IMR-90 (cell line): ENCODE results near the gene IL1A. TPM values are rescaled to one million over a fixed set of nuclear protein-coding genes. Genes with fewer than 3 reads are reported as not detected.

ENCODE experiments used
- ATAC-seq: fragments of 200-7000 bp; cut with Tn5 transposase; 2 replicates; pipeline ENCODE4 v1.9.1; 2020; ENCODE audit warnings: low read depth, mild to moderate bottlenecking, moderate library complexity
- BruUV-seq: library from RNA; stranded (reverse); fragments of 400-500 nt; replicated peaks from 2 replicates; lab custom pipeline; 2021; lab: Mats Ljungman, UMichigan
- CTCF ChIA-PET: fragments of 300-600 bp; formaldehyde crosslinking; extraction: SDS; loops from one replicate; lab custom pipeline; 2021; ENCODE audit warnings: antibody characterized with exemption; lab: Yijun Ruan, JAX
- POLR2A ChIA-PET: fragments of 300-600 bp; sonication (Branson Sonifier 250); formaldehyde crosslinking; loops from one replicate; lab custom pipeline; 2022; ENCODE audit warnings: antibody characterized with exemption; ENCODE audit not compliant: unreplicated experiment; lab: Charles Lee
- DNase-seq: peaks from one replicate; pipeline ENCODE4 v3.0.0; 2013
- H2AFZ ChIP-seq: replicated peaks from 2 replicates; pipeline ENCODE3; 2013; ENCODE audit warnings: low read length, mild to moderate bottlenecking; ENCODE audit not compliant: poor library complexity
- H2AK5ac ChIP-seq: 2 replicates; pipeline ENCODE4 v1.6.1; 2013; ENCODE audit warnings: low read depth, low read length, inconsistent platforms
- H2AK9ac ChIP-seq: replicated peaks from 2 replicates; pipeline ENCODE3; 2013; ENCODE audit warnings: mild to moderate bottlenecking, low read depth, low read length, moderate library complexity; ENCODE audit not compliant: poor library complexity
- H2BK120ac ChIP-seq: 2 replicates; pipeline ENCODE4 v1.6.1; 2013; ENCODE audit warnings: low read depth, low read length, inconsistent platforms
- H2BK15ac ChIP-seq: 3 replicates; pipeline ENCODE4 v1.6.1; 2013; ENCODE audit warnings: low read depth, low read length, inconsistent platforms
- H2BK20ac ChIP-seq: 2 replicates; pipeline ENCODE4 v1.6.1; 2013; ENCODE audit warnings: low read depth, mild to moderate bottlenecking, inconsistent platforms, low read length, moderate library complexity
- H2BK5ac ChIP-seq: 2 replicates; pipeline ENCODE4 v1.6.1; 2013; ENCODE audit warnings: mild to moderate bottlenecking, low read depth, low read length, inconsistent platforms; ENCODE audit not compliant: poor library complexity, severe bottlenecking
- H3K14ac ChIP-seq: replicated peaks from 2 replicates; pipeline ENCODE4 v1.6.1; 2013; ENCODE audit warnings: low read depth, low read length, inconsistent platforms
- H3K18ac ChIP-seq: 2 replicates; pipeline ENCODE4 v1.6.1; 2013; ENCODE audit warnings: low read depth, low read length, control low read depth
- H3K23ac ChIP-seq: 2 replicates; pipeline ENCODE4 v1.6.1; 2013; ENCODE audit warnings: low read depth, low read length, inconsistent platforms
- H3K27ac ChIP-seq: 2 replicates; pipeline ENCODE4 v1.5.1; 2013; ENCODE audit warnings: mild to moderate bottlenecking, control low read depth, low read length; ENCODE audit not compliant: insufficient read depth
- H3K27me3 ChIP-seq: 2 replicates; pipeline ENCODE4 v1.6.1; 2013; ENCODE audit warnings: low read length; ENCODE audit not compliant: control insufficient read depth, insufficient read depth
- H3K36me3 ChIP-seq: 2 replicates; pipeline ENCODE4 v1.6.1; 2013; ENCODE audit warnings: low read length, mixed read lengths; ENCODE audit not compliant: control insufficient read depth, insufficient read depth
- H3K4ac ChIP-seq: 2 replicates; pipeline ENCODE4 v1.6.1; 2013; ENCODE audit warnings: low read depth, low read length, inconsistent platforms
- H3K4me1 ChIP-seq: 2 replicates; pipeline ENCODE4 v1.6.1; 2013; ENCODE audit warnings: low read length, mixed read lengths; ENCODE audit not compliant: control insufficient read depth, insufficient read depth
- H3K4me2 ChIP-seq: 2 replicates; pipeline ENCODE4 v1.6.1; 2013; ENCODE audit warnings: low read depth, mild to moderate bottlenecking, control low read depth, low read length, moderate library complexity
- H3K4me3 ChIP-seq: 2 replicates; pipeline ENCODE4 v1.5.1; 2013; ENCODE audit warnings: low read depth, mild to moderate bottlenecking, control low read depth, low read length, moderate library complexity; ENCODE audit not compliant: insufficient read depth
- H3K56ac ChIP-seq: 2 replicates; pipeline ENCODE4 v1.6.1; 2013; ENCODE audit warnings: low read length, inconsistent platforms; ENCODE audit not compliant: insufficient read depth; ENCODE audit errors: extremely low read depth
- H3K79me1 ChIP-seq, 2 experiments: 2 replicates each; pipeline ENCODE4 v1.6.1; 2013; ENCODE audit warnings: low read length in 2 of 2, inconsistent platforms in 1 of 2, low read depth in 1 of 2
- H3K9ac ChIP-seq: 2 replicates; pipeline ENCODE4 v1.6.1; 2013; ENCODE audit warnings: low read depth, low read length, control low read depth
- H3K9me1 ChIP-seq: 2 replicates; pipeline ENCODE4 v1.6.1; 2013; ENCODE audit warnings: low read length, inconsistent platforms; ENCODE audit not compliant: insufficient read depth
- H3K9me3 ChIP-seq: 2 replicates; pipeline ENCODE4 v1.6.1; 2013; ENCODE audit warnings: low read length; ENCODE audit not compliant: control insufficient read depth, insufficient read depth
- H4K20me1 ChIP-seq: 2 replicates; pipeline ENCODE4 v1.6.1; 2013; ENCODE audit warnings: low read length, inconsistent platforms; ENCODE audit not compliant: insufficient read depth
- H4K5ac ChIP-seq: 2 replicates; pipeline ENCODE4 v1.6.1; 2013; ENCODE audit warnings: mild to moderate bottlenecking, low read depth, low read length, control low read depth
- H4K8ac ChIP-seq, 2 experiments: 2 replicates each; pipeline ENCODE4 v1.6.1; 2013; ENCODE audit warnings: low read depth in 2 of 2, low read length in 2 of 2, control low read depth in 1 of 2, inconsistent platforms in 1 of 2
- H4K91ac ChIP-seq: 2 replicates; pipeline ENCODE4 v1.6.1; 2013; ENCODE audit warnings: low read depth, low read length, inconsistent platforms; ENCODE audit not compliant: insufficient read depth
- BHLHE40 ChIP-seq: fragments of 150-350 bp; IDR thresholded peaks from 2 replicates; pipeline ENCODE4 v1.6.1; 2016; ENCODE audit warnings: mild to moderate bottlenecking, low read depth, low read length
- CEBPB ChIP-seq: IDR thresholded peaks from 2 replicates; pipeline ENCODE4 v1.6.1; 2012; ENCODE audit warnings: low read depth, low read length, improper control_type of control experiment
- MAFK ChIP-seq: IDR thresholded peaks from 2 replicates; pipeline ENCODE4 v1.6.1; 2012; ENCODE audit warnings: low read depth, low read length, improper control_type of control experiment
- MAZ ChIP-seq: IDR thresholded peaks from 2 replicates; pipeline ENCODE4 v1.6.1; 2012; ENCODE audit warnings: low read depth, mild to moderate bottlenecking, low read length, improper control_type of control experiment, moderate library complexity, borderline replicate concordance
- NFE2L2 ChIP-seq: fragments of 150-350 bp; IDR thresholded peaks from 2 replicates; pipeline ENCODE4 v1.6.1; 2016; ENCODE audit warnings: low read depth, mild to moderate bottlenecking, low read length
- RFX5 ChIP-seq: IDR thresholded peaks from 2 replicates; pipeline ENCODE4 v1.8.0; 2012; ENCODE audit warnings: low read depth, mild to moderate bottlenecking, low read length, moderate library complexity
- SMC3 ChIP-seq: fragments of 150-350 bp; IDR thresholded peaks from 2 replicates; pipeline ENCODE4 v1.6.1; 2016; ENCODE audit warnings: low read depth, mild to moderate bottlenecking, antibody characterized with exemption, low read length, moderate library complexity
- dilution Hi-C: fragments of 300-500 bp; cut with HindIII; formaldehyde crosslinking; loops from one replicate; pipeline ENCODE4 v1.14.3; 2018; ENCODE audit warnings: low sequenced_read_pairs; ENCODE audit not compliant: unreplicated experiment
- in situ Hi-C: fragments of 300-500 bp; cut with MboI; formaldehyde crosslinking; loops from 3 replicates; pipeline ENCODE4 v1.14.3; 2019; ENCODE audit warnings: low sequenced_read_pairs, inconsistent platforms, mixed read lengths
- intact Hi-C: fragments of 100-400 bp; cut with micrococcal nuclease; formaldehyde crosslinking; loops from 2 replicates; pipeline ENCODE4 v1.10.0; 2022
- polyA plus RNA-seq, 3 experiments: library from polyadenylated mRNA; depleted of rRNA; stranded (reverse); fragments of >200 nt; gene quantifications; 2 replicates each; pipeline ENCODE4 v1.2.3, GENCODE V29; 2012; ENCODE audit warnings: low replicate concordance in 1 of 3
- total RNA-seq: library from RNA; depleted of rRNA; stranded (reverse); fragments of >200 nt; gene quantifications from 2 replicates; pipeline ENCODE4 v1.2.3, GENCODE V29; 2012
- TF ChIP-seq, protein P1 (sequence below): fragments of 150-350 bp; IDR thresholded peaks from 2 replicates; pipeline ENCODE4 v1.6.1; 2017; ENCODE audit warnings: mild to moderate bottlenecking, antibody characterized with exemption, low read length, low read depth

The IL1A gene
- total and polyA plus RNA-seq, 2 of the 4 experiments (the other 2 are of a cell fraction), result 0.48 to 1.1 TPM

DNA sequence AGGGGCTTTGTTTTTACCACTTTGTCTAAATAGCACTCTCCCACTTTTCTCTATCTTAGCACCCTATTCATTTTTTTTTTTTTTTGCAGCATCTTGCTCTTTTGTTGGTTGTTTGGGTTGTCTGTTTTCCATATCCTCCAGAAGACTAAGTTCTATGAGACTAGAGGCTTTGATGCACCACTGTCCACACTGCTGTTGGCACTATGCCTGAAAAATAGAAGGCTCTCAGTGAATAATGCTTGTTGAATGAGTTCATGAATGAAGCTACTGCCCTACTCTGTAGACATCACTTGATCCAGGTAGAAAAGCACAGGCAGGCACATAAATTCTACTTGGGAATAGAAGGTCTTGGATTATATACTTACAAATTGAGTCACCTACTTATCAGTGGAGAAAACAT, 7.3 kb downstream of the IL1A start:
- Histone ChIP-seq H3K36me3 (no peaks in the 10 kb centered on the region), H3K18ac (no peak overlapping the region), H3K9ac (no peak overlapping the region), H2BK20ac (no peak overlapping the region), H4K5ac (no peak overlapping the region), H2AK9ac (no peak overlapping the region), H3K23ac (no peak overlapping the region), H2AFZ (no peak overlapping the region), H3K4me3 (no peak overlapping the region), H4K20me1 (no peaks in the 10 kb centered on the region), H4K91ac (no peak overlapping the region), H3K4ac (no peak overlapping the region), H3K9me1 (no peaks in the 10 kb centered on the region), H3K27me3 (no peaks in the 10 kb centered on the region), H2BK120ac (no peak overlapping the region), H3K4me2 (no peak overlapping the region), H3K79me1 (no peaks in the 10 kb centered on the region), H4K8ac (no peak overlapping the region), H2BK5ac (no peak overlapping the region), H3K56ac (no peak overlapping the region), H3K14ac (no peak overlapping the region), H2BK15ac (no peak overlapping the region), H2AK5ac (no peak overlapping the region), H3K9me3 (no peaks in the 10 kb centered on the region), H3K4me1 (no peaks in the 10 kb centered on the region), H3K27ac (no peak overlapping the region)
- in situ Hi-C loops, result no loop called here
- no TSS peak for BruUV-seq
- TF ChIP-seq, protein P1, sequence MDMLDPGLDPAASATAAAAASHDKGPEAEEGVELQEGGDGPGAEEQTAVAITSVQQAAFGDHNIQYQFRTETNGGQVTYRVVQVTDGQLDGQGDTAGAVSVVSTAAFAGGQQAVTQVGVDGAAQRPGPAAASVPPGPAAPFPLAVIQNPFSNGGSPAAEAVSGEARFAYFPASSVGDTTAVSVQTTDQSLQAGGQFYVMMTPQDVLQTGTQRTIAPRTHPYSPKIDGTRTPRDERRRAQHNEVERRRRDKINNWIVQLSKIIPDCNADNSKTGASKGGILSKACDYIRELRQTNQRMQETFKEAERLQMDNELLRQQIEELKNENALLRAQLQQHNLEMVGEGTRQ, result no peak
- TF ChIP-seq MAZ (no peak), SMC3 (no peak), CEBPB (no peak), NFE2L2 (no peak), RFX5 (no peak), MAFK (no peak), BHLHE40 (no peak)
- DNase-seq, result no peak
- intact Hi-C loops, result no loop called here
- dilution Hi-C loops, result no loop called here
- no peak for ATAC-seq
- CTCF ChIA-PET, result no interaction called here
- POLR2A ChIA-PET, result no interaction called here
